ENCODE data around the gene FGD5. TPM values are rescaled to one million over a fixed set of nuclear protein-coding genes. Genes with fewer than 3 reads are reported as not detected.

The FGD5 gene
- total RNA-seq, 4 donors from 2014 or later: 9.1 to 75.0 (median 16.1) TPM

GRCh38 chr3:14852717-14853116 is 34.0 kb downstream of the FGD5 start:
- TF ChIP-seq CTCF (IDR thresholded peaks at IDR 0.05): no peak
- DNase-seq (ENCODE audit: low spot score) (no peak), ATAC-seq (ENCODE audit: low FRiP score) (no peak)

- no peak for ATAC-seq (ENCODE audit: low FRiP score)
- TF ChIP-seq CTCF (IDR thresholded peaks at IDR 0.05): no peak
- no peak for DNase-seq (ENCODE audit: low spot score)
Measured at GRCh38 chr3:14853271-14853951, 34.6 kb downstream of the FGD5 start.

- no peak for ATAC-seq (ENCODE audit: low FRiP score)
- DNase-seq (ENCODE audit: low spot score): no peak
- no peak for TF ChIP-seq CTCF (IDR thresholded peaks at IDR 0.05)
Measured at GRCh38 chr3:14857506-14857905, 38.7 kb downstream of the FGD5 start.

- no peak for TF ChIP-seq CTCF (IDR thresholded peaks at IDR 0.05)
- ATAC-seq (ENCODE audit: low FRiP score) (no peak), DNase-seq (ENCODE audit: low spot score) (no peak)
Measured at GRCh38 chr3:14858105-14858504, 39.3 kb downstream of the FGD5 start.

- TF ChIP-seq CTCF (IDR thresholded peaks at IDR 0.05): no peak
- ATAC-seq (ENCODE audit: low FRiP score): no peak
- DNase-seq (ENCODE audit: low spot score): no peak
Measured at GRCh38 chr3:14859880-14860279, 41.1 kb downstream of the FGD5 start.

GRCh38 chr3:14861031-14861430 is 42.3 kb downstream of the FGD5 start:
- DNase-seq (ENCODE audit: low spot score) (no peak), ATAC-seq (ENCODE audit: low FRiP score) (no peak)
- TF ChIP-seq CTCF (IDR thresholded peaks at IDR 0.05): no peak
